Measurements from ENCODE around the gene SMTN.
"Not testable (repeated sequence)": the region's sequence is repeated elsewhere in the genome, so short reads cannot be mapped to it uniquely, and the experiment has no call there.

Gene SMTN

DNA sequence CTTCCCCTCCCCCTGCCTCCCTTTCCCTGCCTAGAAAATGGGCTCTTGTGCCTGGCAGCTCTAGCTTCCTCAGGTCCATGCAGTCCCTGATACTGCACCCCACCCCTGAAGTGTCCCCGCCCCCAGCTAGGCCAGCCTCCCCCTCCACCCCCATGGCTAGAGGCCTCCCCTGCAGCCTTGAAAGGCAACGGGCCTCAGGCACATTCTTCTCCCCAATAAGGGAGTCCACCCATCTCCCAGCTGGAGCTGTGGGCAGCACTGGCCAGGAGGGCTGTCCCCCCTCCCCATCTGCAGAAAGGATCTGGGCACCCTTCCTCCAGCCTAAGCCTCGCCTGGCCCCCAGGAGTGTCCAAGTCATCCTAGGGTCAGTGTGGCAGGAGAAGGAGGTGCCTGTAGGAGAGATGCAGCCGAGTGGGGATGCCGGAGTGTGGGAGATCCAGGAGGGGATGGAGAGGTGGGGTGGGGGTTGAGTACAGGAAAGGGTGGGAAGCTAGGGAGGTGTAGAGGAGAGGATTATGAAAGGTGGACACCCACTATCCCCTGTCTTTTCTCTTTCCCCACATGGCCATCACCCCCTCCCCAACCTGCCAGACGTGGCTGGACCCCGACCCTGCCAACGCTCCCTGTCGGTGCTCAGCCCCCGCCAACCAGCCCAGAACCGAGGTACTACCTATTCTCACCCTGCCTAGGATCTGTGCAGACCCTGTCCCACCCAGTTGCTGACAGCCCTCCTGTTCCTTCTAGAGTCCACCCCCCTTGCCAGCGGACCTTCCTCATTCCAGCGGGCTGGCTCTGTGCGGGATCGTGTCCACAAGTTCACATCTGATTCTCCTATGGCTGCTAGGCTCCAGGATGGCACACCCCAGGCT lies 9.3 kb downstream of the SMTN start:
- no peak for DNase-seq (ENCODE audit: low read depth)

DNA sequence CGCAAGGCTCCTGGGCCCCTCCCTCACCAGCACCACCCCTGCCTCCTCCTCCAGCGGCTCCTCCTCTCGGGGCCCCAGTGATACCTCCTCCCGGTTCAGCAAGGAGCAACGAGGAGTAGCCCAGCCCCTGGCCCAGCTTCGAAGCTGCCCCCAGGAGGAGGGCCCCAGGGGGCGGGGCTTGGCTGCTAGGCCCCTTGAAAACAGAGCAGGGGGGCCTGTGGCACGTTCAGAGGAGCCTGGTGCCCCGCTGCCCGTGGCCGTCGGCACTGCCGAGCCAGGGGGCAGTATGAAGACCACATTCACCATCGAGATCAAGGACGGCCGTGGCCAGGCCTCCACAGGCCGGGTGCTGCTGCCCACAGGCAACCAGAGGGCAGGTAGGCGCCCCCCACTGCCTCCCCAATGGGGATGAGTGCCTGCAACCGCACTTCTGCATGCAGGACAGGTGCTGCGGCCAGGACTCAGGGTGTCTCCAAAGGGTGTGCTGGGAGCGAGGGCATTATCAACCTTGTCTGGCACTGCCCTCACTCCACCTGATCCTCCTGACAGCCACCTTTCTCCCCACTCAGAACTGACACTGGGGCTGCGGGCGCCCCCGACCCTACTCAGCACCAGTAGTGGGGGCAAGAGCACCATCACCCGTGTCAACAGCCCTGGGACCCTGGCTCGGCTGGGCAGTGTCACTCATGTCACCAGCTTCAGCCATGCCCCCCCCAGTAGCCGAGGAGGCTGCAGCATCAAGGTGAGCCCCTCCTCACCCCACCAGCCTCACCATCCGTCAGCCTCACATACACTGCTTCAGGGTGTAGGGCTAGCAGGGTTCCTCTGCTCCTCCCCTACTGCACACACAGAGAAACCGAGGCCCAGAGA lies 10.2 kb downstream of the SMTN start:
- no peak for DNase-seq (ENCODE audit: low read depth)

DNA sequence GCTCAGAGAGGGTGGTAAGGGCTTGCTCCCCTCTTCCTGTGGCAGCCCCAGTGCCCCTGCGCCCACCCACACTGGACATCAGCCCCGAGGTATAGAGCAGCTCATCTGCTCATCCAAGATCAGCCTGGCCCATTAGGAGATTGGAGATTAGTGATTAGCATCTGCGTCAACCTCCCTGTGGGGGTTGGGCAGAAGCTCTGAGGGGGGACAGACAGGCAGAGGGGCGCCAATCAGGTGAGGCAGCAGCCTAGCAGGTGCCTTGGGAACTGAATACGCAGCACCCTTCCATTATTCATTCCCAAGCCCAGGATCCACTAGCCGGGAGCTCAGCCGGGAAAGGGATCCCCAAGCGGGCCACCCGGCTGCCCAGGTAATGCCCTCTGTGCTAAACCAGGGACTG lies 11.0 kb downstream of the SMTN start:
- DNase-seq (ENCODE audit: low read depth): no peak

DNA sequence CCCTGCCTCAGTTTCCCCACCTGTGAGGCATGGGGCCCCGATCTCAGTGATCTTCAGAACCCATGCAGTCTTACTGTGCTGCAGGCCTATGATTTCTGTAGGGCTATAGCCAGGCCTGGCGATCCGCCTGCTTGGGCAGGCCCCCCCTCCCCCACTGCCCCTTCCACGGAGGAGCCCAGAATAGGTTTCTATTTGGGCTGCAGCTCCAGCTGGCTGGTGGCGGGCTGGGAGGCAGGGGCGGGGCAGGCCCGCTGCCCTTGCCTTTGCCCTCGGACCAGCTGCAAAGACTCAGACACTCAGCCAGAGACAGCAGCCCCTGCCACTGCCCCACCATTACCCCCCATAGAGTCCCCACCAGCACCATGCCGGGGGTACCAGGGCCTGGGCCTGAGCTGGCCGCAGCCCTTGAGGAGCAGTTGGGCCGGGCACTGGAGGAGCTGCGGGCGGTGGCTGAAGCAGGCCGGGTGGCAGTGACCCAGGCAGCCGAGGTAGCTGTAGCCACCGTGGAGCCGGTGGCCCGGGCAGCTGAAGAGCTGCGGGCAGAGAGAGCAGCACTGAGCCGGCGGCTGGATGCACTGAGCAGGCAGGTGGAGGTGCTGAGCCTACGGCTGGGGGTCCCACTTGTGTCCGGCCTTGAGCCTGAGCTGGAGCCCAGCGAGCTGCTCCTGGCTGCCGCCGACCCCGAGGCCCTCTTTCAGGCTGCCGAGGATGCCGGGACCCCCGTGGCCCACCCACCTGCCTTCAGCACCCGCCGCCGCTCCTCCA lies 12.2 kb downstream of the SMTN start:
- no peak for DNase-seq (ENCODE audit: low read depth)

DNA sequence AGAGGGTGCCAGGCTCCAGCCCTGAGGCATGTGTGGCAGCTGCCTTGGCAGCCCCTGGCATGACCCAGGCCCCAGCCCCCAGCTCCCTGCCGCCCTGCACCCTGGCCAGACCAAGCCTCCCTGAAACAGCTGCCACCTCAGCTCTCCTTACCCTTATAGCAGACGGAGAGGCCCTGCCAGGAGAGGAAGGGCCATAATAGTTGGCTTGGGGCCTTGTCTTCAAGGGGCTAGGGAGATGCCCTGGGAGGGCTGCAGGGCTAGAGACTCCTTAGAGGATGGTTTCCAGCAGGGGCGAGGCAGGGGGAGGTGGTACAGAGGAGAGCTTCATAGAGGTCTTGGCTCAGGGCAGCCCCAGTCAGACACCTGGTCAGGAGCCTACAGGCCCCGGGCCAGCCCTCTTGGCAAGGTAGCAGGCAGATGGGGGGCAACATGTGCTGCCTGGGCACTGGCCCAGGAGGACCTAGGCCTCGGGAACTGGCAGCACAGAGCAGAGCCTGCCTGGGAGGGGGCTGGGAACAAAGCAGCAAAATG lies 13.0 kb downstream of the SMTN start:
- DNase-seq (ENCODE audit: low read depth): no peak

DNA sequence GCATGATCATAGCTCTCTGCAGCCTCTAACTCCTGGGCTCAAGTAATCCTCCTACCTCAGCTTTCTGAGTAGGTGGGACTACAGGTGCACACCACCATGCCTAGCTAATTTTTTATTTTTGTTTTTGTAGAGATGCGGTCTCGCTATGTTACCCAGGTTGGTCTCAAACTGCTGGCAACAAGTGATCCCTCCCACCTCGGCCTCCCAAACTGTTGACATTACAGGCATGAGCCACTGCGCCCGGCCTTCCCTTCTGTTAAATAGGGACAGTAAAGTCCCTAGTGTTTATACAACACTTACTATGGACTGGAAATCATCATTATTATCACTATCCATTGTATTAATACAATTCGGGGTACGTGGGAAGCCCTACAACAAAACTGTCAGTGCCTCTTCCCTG lies 13.6 kb downstream of the SMTN start:
- DNase-seq (ENCODE audit: low read depth): no peak

DNA sequence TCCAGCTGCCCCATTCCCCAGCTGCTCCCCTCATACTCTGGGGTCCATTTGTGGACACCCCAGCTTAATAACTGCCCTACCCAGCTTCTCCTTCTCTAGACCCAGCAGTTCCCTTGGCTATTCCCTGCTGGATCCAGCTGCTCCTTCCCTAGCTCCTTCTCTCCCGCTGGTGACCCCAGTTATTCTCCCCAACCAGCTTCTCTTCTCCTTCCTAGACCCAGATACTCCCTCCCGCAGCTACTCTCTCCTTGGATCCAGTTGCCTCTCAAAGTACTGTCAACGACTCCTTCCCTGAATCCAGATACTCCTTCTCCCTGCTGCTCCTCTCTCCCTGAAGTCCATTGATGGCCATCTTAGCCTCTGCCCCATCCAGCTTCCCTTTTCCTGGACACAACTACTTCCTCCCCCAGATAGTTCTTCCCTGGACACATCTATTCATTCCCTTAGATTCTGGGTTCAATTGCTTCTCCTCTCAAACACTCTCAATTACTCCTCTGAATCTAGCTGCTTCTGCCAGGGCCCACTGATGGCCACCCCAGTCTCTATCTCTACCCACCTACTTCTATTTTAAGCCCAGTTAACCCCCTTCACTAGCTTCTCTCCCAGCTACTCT lies 14.6 kb downstream of the SMTN start:
- no peak for DNase-seq (ENCODE audit: low read depth)

DNA sequence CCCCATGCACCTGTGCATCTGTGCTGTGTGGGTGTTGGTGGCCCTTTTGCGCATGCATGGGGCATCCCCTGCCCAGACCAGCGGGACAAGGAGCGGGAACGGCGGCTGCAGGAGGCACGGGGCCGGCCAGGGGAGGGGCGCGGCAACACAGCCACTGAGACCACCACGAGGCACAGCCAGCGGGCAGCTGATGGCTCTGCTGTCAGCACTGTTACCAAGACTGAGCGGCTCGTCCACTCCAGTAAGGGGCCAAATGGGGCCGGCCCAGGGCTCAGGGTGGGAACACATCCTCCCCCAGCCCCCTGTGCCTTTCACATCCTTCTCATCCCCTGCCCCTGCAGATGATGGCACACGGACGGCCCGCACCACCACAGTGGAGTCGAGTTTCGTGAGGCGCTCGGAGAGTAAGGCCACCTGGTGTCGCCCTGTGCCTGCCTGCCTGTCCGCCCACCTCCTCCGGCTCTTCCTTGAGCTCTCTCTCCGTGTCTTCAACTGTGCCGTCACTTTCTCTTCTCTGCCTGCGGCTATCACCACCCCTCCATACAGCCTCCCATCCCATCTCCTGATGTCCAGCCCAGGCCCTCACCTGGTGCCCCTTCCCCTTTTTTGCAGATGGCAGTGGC lies 15.7 kb downstream of the SMTN start:
- DNase-seq (ENCODE audit: low read depth): no peak

DNA sequence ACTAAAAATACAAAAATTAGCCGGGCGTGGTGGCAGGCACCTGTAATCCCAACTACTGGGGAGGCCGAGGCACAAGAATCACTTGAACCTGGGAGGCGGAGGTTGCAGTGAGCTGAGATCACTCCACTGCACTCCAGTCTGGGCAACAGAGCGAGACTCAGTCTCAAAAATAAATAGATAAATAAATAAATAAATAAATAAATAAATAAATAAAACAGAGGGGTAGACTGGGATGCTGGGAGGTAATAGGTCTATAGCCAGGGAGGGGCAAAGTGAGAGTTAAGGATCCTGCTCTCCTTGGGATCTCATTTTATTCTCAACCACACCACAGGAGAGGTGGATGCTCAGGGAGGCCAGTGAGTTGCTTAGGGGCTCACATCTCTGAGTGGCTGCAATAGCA lies 16.4 kb downstream of the SMTN start:
- DNase-seq (ENCODE audit: low read depth): not testable (repeated sequence)

DNA sequence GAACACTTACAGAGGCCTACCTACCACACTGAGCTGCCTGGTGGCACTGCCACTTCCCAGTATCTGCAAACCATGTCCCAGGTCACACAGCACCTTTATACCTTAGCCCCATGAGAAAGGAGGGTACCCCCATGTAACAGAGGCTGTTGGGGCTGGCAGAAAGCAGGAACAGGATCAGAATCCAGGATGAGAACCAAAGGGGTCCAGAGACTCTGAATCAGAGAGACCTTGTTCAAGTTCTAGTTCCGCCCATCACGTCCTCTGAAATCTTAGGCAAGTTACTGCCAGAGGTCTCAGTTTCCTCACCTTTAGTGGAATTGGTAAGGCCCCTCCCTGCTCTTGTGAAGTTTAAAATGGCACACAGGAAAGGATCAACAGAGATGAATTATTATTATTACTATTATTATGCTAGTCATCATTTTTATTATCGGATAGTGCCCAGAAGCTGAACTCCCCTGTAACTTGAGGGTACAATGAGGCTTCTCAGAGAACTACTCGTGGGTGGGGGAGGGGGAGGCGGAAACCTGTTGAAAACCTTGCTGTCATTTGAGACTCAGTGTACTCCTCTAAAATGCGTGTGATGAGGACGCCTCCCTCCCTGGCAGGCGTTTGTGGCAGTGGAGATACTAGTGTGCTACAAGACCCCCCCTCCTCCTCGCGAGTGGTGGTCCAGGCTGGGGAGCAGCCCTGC lies 17.0 kb downstream of the SMTN start:
- no peak for DNase-seq (ENCODE audit: low read depth)

DNA sequence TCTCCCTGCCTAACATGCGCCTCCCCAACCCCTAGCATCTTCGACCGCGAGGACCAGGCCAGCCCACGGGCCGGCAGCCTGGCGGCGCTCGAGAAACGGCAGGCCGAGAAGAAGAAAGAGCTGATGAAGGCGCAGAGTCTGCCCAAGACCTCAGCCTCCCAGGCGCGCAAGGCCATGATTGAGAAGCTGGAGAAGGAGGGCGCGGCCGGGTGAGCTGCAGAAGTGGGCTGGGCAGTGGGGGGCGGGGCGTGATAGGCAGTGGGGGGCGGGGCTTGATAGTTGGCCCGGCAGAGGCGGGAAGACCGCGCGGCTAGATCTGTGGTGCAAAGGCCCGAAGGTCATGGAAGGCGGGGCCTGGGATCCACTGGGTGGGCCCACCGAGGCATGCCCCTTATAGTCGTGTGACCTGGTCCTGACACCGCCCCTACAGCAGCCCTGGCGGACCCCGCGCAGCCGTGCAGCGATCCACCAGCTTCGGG lies 17.6 kb downstream of the SMTN start:
- DNase-seq (ENCODE audit: low read depth): peak; percentile 38

DNA sequence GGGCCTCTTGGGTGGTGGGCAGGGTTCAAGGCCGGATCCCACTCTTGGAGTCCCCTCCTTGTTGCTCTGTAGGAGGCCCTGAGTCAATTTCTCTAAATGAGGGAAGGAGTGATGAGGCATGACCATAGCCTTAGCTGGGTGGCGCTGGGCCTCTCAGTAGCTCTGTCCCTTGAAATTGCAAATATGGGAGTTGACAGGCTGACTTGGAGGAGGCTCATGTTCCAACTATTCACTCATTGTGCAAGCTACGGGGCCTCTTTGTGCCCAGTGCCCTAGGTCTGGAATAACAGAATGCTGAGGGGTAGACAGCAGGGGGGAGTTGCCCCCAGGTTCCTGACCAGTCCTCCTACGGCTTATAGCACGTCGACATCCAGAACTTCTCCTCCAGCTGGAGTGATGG lies 18.3 kb downstream of the SMTN start:
- peak; percentile 33 for DNase-seq (ENCODE audit: low read depth)

DNA sequence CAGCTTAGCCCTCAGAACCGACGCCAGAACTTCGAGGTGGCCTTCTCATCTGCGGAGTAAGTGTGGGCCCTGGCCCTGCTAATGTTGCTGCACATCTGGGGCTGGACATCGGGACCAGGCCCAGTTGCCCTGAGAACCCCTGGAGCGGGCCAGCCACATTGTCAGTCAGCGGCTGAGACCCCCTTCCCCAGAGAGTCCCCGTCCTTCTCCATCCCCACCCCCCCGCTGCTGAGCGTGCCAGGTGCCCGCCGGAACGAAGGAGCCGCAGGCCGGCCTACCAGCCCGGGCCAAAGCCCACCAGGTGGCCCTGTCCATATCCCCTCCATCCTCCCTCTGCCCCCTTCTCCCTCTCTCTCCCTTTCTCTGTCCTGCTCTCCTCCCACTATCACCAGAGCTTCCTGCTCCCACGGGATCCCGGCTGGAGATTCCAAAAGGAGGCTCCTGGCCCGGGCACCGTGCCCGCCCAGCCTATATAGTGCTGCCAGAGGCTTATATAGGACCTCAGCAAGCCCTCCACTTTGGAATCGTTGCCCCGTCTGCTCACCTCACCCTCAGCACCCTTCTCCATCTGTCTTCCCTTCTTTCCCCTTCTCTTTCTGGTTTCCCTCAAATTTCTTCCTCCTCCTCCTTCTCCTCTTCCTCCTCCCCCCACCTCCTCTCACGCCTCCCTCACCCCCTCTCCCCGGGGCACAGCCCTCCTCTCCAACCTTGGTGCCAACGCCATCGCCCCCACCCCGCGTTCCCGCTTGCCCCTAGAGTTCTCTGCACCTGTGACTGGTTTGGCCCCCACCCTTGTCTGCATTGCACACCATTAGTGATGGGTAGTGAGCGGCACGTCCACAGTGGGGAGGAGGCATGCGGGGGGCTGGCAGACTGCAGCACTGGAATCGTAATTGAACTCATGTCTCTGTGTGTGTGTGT lies 19.0 kb downstream of the SMTN start:
- no peak for DNase-seq (ENCODE audit: low read depth)

DNA sequence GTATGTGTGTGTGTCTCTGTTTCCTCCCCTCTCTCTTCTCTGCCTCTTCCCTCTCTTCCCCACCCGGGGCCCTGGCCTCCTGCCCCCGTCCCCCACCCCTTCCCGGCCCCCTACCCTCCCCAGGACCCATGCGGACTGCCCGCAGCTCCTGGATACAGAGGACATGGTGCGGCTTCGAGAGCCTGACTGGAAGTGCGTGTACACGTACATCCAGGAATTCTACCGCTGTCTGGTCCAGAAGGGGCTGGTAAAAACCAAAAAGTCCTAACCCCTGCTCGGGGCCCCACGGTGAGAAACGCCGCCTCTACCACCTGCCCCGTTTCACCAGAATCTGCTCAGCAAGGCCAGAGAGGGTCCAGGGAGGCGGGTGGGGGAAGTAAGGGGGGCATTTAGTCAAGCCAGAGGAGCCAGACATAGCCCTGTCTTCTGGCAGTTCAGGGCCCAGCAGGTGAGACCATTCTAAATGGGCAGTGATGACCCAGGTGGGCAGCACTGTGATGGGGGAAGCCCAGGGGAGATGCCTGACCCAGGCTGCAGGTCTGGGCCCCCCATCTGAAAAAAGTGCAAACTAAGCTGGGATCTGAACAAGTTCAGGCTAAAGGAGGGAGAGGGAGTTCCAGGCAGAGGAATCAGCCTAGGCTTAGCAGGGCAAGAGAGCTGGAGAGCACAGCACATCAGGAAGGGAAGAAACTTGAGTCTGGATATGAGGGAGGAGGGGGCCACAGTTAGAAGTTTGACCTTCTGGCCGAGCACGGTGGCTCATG lies 19.8 kb downstream of the SMTN start:
- DNase-seq (ENCODE audit: low read depth): no peak

DNA sequence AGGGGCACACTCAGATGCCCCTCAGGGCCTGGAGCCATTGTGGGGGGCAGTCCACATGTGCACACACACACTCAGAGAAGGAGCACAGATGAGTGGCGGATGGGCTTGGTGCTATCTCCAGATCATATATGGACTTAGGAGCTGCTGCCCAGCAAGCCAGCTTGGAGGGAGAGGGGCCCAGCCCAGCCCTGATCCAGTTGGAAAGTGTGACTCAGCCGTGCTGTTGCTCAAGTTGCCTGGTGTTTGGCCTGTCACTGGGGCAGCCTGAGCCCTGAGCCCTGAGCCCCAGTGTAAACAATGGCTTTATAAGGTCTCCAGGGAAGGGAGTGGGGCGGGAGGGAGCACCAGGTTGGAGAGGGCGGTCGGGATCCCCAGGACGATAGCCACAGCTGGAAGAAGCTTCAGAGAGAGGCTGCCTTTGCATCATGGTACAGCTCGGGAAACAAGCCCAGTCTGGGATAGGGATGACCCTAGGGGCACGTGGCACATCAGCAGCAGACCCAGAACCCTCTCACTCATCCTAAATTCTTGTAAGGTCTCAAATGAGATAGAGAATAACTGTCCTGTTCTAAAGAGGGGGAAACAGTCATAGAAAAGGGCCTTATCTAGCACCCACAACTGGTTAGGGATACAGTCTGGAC lies 21.4 kb downstream of the SMTN start:
- peak; percentile 92 for DNase-seq (ENCODE audit: low read depth)

DNA sequence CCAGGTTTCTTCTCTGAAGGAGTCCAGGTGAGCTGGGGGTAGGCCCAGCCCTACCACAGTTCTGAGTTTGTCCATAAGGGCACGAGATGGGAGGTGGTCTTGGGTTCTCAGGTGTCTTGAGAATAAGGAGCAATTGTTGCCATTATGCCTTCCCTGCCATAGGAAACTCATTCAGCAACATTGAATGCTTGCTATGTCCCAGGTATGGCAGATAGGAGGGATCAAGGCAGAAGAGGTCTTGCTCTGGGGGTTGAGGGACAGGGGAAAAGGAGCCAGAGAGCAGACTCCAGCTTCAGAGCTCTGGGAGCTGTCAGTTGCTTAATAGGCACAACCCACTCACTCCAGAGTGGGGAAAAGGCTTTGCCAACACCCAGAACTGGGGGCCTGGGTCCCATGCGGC lies 22.0 kb downstream of the SMTN start:
- DNase-seq (ENCODE audit: low read depth): no peak

DNA sequence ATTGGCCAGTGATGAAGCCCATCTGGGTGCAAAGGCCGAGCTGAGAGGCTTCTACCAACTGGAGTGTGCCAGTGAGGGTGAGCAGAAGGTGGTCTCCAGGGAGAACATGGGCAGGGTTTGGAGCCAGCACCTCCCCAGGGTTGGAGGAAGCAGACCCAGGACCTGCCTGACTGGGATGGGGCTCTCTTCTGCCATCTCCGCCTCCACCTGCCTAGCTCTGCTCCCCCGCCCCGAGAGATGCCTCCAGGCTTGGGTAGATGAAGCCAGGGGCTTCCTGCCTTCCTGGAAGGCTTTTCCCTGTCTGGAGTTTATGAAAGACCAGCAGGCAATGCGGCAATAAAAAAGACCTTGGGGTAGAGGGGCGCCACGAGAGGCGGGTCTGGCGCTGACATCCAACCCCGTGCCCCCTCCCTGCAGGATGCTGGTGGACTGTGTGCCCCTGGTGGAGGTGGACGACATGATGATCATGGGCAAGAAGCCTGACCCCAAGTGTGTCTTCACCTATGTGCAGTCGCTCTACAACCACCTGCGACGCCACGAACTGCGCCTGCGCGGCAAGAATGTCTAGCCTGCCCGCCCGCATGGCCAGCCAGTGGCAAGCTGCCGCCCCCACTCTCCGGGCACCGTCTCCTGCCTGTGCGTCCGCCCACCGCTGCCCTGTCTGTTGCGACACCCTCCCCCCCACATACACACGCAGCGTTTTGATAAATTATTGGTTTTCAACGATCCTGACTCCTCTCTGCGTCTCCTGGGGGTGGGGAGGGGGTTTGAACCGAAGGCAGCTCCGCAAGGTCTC lies 23.0 kb downstream of the SMTN start:
- DNase-seq (ENCODE audit: low read depth): no peak
